ENCODE measurements around the gene IL13RA1. TPM values are rescaled to one million over a fixed set of nuclear protein-coding genes. Genes with fewer than 3 reads are reported as not detected.

The IL13RA1 gene
- total and polyA plus RNA-seq, 9 donors: 26.8 to 34.4 (median 27.5) TPM

DNA sequence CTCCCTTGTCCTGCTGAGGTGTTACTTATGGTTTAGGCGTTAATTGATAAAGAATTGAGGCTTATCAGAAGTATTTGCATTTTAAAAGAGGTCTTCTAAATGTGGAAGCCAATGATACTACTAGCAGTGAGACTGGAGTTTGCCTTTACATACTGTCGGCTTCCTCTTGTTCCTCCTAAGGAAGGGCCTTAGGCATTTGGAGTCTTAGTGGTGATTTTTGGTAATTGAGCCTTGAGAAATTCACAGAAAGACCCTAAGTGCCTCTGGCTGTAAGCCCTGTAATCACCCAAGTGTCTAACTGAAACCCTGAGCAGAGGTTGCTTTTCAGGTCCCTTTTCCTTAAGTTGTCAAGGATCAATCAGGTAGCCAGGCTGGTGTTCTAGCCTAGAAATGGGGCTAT lies 14.8 kb downstream of the IL13RA1 start:
- no peaks in the 10 kb centered on the region for H3K36me3 ChIP-seq (ENCODE audit: control insufficient read depth, insufficient read depth, low read length)
- no peaks in the 10 kb centered on the region for H3K9me3 ChIP-seq (replicated peaks; ENCODE audit: control insufficient read depth, low read depth, low read length)
- H3K27me3 ChIP-seq (ENCODE audit: control insufficient read depth, insufficient read depth, low read length): no peaks in the 10 kb centered on the region
- H3K27ac ChIP-seq (ENCODE audit: low read length): no peak overlapping the region
- no peak overlapping the region for H3K4me3 ChIP-seq (ENCODE audit: low read length)
- DNase-seq: no peak
- peaks cover 6% of the 10 kb centered on the region for H3K4me1 ChIP-seq (ENCODE audit: control insufficient read depth, insufficient read depth, low read length)
- WGBS (ENCODE audit: insufficient coverage): 29% methylated on average over 1 of the region's 2 CpGs

DNA sequence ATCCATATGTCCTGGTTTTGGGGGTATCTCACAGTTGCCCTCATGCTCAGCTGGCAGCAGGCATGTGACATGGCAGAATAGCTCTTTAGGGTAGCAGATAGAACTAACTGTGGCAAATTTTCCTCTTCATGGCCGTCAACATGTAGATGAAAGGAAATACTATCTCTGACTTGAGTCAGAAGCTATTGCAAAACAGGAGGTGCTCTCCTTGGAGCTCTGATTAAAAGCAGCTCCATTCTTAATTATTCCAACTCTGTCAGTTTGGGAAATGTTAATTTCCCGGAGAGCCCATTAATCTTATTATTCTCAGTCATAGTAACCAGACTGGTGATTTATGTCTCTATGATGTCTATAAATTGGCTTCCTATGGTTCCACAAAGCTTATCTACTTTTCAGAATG lies 18.2 kb downstream of the IL13RA1 start:
- Histone ChIP-seq H3K9me3 (replicated peaks; ENCODE audit: control insufficient read depth, low read depth, low read length) (no peaks in the 10 kb centered on the region), H3K36me3 (ENCODE audit: control insufficient read depth, insufficient read depth, low read length) (no peaks in the 10 kb centered on the region), H3K4me1 (ENCODE audit: control insufficient read depth, insufficient read depth, low read length) (no peaks in the 10 kb centered on the region), H3K4me3 (ENCODE audit: low read length) (no peak overlapping the region), H3K27me3 (ENCODE audit: control insufficient read depth, insufficient read depth, low read length) (no peaks in the 10 kb centered on the region), H3K27ac (ENCODE audit: low read length) (no peak overlapping the region)
- no peak for DNase-seq
- no CpG with 5 or more reads among the region's 2 CpGs for WGBS (ENCODE audit: insufficient coverage)

DNA sequence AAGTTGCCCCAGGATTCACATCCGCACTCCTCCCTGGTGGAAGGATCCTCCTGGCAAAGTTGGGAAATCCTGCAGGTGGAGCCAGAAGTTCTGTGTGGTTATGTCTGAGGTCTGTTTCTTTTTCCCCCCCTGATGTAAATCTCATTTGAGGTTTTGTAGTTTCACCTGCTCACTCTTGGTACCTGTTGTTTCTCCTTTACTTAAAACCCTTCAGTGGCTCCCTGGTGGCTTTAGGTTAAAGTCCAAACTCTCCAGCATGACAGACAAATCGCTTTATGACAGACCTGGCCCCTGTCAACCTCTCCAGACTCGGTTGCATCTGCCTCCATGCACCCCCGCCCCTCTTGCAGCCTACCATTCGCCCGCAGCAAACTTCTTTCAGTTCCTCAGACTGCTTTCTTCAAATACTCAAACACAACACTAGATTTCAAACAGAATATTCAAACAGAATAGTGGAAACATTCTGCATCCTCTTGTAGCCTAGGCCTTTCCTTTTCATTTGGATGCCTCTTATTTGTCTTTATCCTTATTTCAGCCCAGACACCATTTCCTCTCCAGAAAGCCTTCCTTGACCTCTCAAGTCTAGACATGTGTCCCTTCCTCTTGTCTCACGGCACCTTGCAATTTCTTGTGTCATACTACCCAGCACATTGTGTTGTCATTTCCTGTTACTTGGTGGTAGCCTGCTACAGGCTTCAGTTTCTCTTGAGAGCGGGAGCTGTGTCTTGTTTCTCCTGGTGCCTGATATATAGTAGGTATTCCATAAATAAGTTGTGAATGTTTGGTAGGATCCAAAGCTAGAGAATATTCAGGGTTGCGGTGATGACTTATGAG lies 24.8 kb downstream of the IL13RA1 start:
- H3K27ac ChIP-seq (ENCODE audit: low read length): no peak overlapping the region
- H3K36me3 ChIP-seq (ENCODE audit: control insufficient read depth, insufficient read depth, low read length): no peaks in the 10 kb centered on the region
- no peak overlapping the region for H3K4me3 ChIP-seq (ENCODE audit: low read length)
- no peaks in the 10 kb centered on the region for H3K9me3 ChIP-seq (replicated peaks; ENCODE audit: control insufficient read depth, low read depth, low read length)
- peaks cover 2% of the 10 kb centered on the region for H3K27me3 ChIP-seq (ENCODE audit: control insufficient read depth, insufficient read depth, low read length)
- no peaks in the 10 kb centered on the region for H3K4me1 ChIP-seq (ENCODE audit: control insufficient read depth, insufficient read depth, low read length)
- WGBS (ENCODE audit: insufficient coverage): 65% methylated on average over 8 of the region's 9 CpGs
- DNase-seq: peak; percentile 18

DNA sequence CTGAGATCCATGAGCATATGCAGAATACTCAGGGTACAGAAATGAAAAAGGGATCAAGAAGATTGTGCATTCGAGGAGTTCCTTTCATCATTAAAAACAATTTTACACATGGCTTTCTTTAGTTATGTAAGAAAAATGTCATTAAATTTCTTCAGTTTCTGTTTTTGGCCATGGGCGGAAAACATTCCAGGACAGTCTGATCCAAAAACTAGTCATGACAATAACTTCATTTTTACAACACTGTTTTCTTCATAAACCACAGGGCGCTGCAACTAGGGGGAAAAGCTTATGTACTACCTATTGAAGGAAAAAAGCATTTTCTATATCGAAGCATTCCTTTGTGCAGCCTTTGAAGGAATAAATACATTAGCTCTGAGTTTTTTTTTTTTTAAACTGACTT lies 28.2 kb downstream of the IL13RA1 start:
- peak; percentile 60 for DNase-seq
- no peak overlapping the region for H3K4me3 ChIP-seq (ENCODE audit: low read length)
- no peaks in the 10 kb centered on the region for H3K4me1 ChIP-seq (ENCODE audit: control insufficient read depth, insufficient read depth, low read length)
- no peaks in the 10 kb centered on the region for H3K9me3 ChIP-seq (replicated peaks; ENCODE audit: control insufficient read depth, low read depth, low read length)
- WGBS (ENCODE audit: insufficient coverage): no CpG with 5 or more reads among the region's 4 CpGs
- H3K27me3 ChIP-seq (ENCODE audit: control insufficient read depth, insufficient read depth, low read length): peaks cover 2% of the 10 kb centered on the region
- no peak overlapping the region for H3K27ac ChIP-seq (ENCODE audit: low read length)
- H3K36me3 ChIP-seq (ENCODE audit: control insufficient read depth, insufficient read depth, low read length): no peaks in the 10 kb centered on the region

DNA sequence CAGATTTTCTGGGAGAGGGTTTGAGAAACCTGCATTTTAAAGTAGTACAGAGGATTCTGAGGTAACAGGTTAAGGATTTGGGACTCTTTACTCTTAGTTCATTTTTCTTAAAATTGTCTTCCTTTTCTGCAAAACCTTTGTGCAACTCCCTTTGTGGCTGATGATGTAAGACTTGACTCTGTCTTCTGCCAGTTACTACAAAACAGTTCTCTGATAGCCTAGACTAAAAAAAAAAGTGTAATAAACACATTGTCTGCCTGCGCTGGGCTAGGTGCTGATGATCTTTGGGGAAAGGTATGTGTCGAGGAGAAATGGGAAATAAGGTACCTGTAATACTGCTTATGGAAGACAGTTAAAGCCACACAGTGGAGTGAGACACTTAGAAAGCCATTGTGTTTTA lies 28.7 kb downstream of the IL13RA1 start:
- H3K9me3 ChIP-seq (replicated peaks; ENCODE audit: control insufficient read depth, low read depth, low read length): no peaks in the 10 kb centered on the region
- H3K36me3 ChIP-seq (ENCODE audit: control insufficient read depth, insufficient read depth, low read length): no peaks in the 10 kb centered on the region
- no peak overlapping the region for H3K4me3 ChIP-seq (ENCODE audit: low read length)
- no peaks in the 10 kb centered on the region for H3K4me1 ChIP-seq (ENCODE audit: control insufficient read depth, insufficient read depth, low read length)
- peaks cover 2% of the 10 kb centered on the region for H3K27me3 ChIP-seq (ENCODE audit: control insufficient read depth, insufficient read depth, low read length)
- peak; percentile 54 for DNase-seq
- WGBS (ENCODE audit: insufficient coverage): 28% methylated on average over 2 of the region's 2 CpGs
- no peak overlapping the region for H3K27ac ChIP-seq (ENCODE audit: low read length)

DNA sequence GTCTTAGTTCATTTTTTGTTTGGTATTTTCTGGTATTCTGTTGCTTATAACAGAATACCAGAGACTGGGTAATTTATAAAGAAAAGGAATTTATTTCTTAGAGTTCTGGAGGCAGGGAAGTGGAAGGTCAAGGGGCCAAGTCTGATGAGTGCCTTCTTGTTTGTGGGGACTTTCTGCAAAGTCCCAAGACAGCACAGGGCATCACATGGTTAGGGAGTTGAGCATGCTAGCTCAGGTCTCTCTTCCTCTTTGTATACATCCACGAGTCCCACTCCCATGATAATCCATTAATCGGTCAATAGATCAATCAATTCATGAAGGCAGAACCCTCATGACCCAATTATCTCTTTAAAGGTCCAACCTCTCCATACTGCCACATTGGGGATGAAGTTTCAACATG lies 31.1 kb downstream of the IL13RA1 start:
- Histone ChIP-seq H3K36me3 (ENCODE audit: control insufficient read depth, insufficient read depth, low read length) (no peaks in the 10 kb centered on the region), H3K27ac (ENCODE audit: low read length) (no peak overlapping the region), H3K4me3 (ENCODE audit: low read length) (no peak overlapping the region), H3K4me1 (ENCODE audit: control insufficient read depth, insufficient read depth, low read length) (peaks cover 2% of the 10 kb centered on the region), H3K9me3 (replicated peaks; ENCODE audit: control insufficient read depth, low read depth, low read length) (no peaks in the 10 kb centered on the region), H3K27me3 (ENCODE audit: control insufficient read depth, insufficient read depth, low read length) (no peaks in the 10 kb centered on the region)
- WGBS (ENCODE audit: insufficient coverage): 67% methylated on average over 1 of the region's 2 CpGs
- DNase-seq: no peak

DNA sequence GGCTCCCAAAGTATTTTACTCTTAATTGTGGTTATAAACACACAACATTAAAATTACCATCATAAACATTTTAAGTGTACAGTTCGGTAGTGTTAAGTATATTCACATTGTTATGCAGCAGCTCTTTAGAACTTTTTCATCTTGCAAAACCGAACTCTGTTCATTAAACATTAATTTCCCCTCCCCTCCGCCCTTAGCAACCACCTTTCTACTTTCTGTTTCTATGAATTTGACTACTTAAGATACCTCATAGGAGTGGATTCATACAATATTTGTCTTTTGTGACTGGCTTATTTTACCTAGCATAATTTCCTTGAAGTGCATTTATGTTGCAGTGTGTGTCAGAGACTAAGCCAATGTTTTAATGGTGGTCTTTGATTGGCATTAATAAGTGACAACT lies 32.6 kb downstream of the IL13RA1 start:
- H3K27me3 ChIP-seq (ENCODE audit: control insufficient read depth, insufficient read depth, low read length): no peaks in the 10 kb centered on the region
- no peak overlapping the region for H3K27ac ChIP-seq (ENCODE audit: low read length)
- H3K4me3 ChIP-seq (ENCODE audit: low read length): no peak overlapping the region
- H3K4me1 ChIP-seq (ENCODE audit: control insufficient read depth, insufficient read depth, low read length): peaks cover 2% of the 10 kb centered on the region
- H3K9me3 ChIP-seq (replicated peaks; ENCODE audit: control insufficient read depth, low read depth, low read length): no peaks in the 10 kb centered on the region
- no peak for DNase-seq
- no peaks in the 10 kb centered on the region for H3K36me3 ChIP-seq (ENCODE audit: control insufficient read depth, insufficient read depth, low read length)
- no CpG with 5 or more reads among the region's 3 CpGs for WGBS (ENCODE audit: insufficient coverage)

DNA sequence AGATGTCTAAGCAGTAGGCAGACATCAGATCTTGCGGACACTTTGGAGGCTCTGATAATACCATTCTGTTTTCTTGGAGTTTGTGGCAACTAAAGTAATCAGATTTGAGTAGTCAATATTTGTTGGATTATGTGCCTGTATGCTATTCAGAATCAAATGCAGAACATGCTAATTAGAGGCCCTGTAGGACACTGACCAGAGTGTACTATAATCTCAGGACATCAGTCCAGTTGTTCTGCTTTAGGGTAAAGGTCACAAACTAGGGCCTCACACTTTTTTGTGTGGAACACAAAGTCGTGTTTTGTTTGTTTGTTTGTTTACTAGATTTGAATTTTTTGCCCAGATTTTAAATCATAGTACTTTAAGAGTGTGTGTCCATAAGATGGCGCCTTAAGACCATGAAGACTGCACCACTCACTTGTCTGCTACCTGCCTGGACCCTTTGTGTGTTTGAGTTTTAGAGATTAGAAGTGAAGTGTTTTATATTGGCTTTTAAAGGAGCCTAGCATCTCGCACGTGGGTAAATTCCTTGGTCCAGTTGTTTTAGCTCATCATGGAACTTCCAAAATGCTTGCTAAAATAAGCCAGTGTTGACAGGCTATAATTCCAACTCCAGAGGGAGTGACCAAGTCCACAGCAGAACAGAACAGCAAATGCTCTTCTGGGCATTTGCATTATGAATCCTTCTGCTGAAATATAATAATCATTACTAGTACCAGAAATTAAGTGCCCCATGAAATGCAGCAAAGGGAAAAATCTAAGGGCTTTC lies 34.7 kb downstream of the IL13RA1 start:
- H3K36me3 ChIP-seq (ENCODE audit: control insufficient read depth, insufficient read depth, low read length): no peaks in the 10 kb centered on the region
- WGBS (ENCODE audit: insufficient coverage): 56% methylated on average over 2 of the region's 5 CpGs
- peak; percentile 62 for DNase-seq
- no peaks in the 10 kb centered on the region for H3K9me3 ChIP-seq (replicated peaks; ENCODE audit: control insufficient read depth, low read depth, low read length)
- H3K27me3 ChIP-seq (ENCODE audit: control insufficient read depth, insufficient read depth, low read length): no peaks in the 10 kb centered on the region
- H3K4me3 ChIP-seq (ENCODE audit: low read length): no peak overlapping the region
- H3K27ac ChIP-seq (ENCODE audit: low read length): no peak overlapping the region
- peaks cover 2% of the 10 kb centered on the region for H3K4me1 ChIP-seq (ENCODE audit: control insufficient read depth, insufficient read depth, low read length)

DNA sequence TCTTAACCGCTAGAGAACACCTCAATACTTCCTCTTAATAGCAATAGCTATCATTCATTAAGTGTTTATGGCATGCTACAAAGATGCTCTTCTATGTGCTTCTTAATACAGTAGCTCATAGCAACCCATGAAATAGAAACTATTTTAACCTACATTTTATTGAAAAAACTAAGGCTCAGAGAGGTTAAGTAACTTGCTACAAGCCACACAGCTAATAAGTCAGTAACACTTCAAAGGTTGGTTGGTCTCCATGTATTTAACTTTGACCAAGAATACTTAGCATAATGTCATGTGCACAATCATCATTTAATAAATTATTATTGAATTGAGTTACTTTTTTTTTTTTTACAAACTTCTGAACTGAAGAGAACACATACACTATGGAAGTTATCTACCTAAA lies 36.1 kb downstream of the IL13RA1 start:
- H3K36me3 ChIP-seq (ENCODE audit: control insufficient read depth, insufficient read depth, low read length): no peaks in the 10 kb centered on the region
- no CpG with 5 or more reads among the region's 1 CpG for WGBS (ENCODE audit: insufficient coverage)

DNA sequence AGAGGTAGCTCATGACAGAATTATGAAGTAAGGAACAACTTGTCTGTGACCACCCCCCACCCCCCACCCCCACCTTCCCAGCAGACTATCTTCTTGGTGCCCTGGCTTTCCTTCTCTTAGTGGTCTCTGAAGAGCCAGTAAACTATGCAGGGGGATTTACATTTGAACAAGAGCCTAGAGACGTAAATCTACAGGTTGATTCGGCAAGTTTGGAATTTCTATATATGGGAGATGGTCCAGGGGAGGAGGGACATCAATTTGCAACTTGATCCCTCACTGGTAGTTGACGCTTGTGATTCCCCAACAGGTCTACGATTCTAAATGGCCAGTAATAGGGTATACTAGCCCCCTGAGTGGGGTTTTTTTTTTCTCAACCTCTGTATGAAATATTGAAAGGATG lies 36.7 kb downstream of the IL13RA1 start:
- Histone ChIP-seq H3K27ac (ENCODE audit: low read length) (no peak overlapping the region), H3K4me1 (ENCODE audit: control insufficient read depth, insufficient read depth, low read length) (peaks cover 2% of the 10 kb centered on the region), H3K36me3 (ENCODE audit: control insufficient read depth, insufficient read depth, low read length) (no peaks in the 10 kb centered on the region), H3K9me3 (replicated peaks; ENCODE audit: control insufficient read depth, low read depth, low read length) (no peaks in the 10 kb centered on the region), H3K4me3 (ENCODE audit: low read length) (no peak overlapping the region), H3K27me3 (ENCODE audit: control insufficient read depth, insufficient read depth, low read length) (no peaks in the 10 kb centered on the region)
- WGBS (ENCODE audit: insufficient coverage): 40% methylated on average over 1 of the region's 4 CpGs
- peak; percentile 18 for DNase-seq

More for the DNA sequence above, 36.1 kb downstream of the IL13RA1 start:
- Histone ChIP-seq H3K4me1 (ENCODE audit: control insufficient read depth, insufficient read depth, low read length) (peaks cover 2% of the 10 kb centered on the region), H3K27me3 (ENCODE audit: control insufficient read depth, insufficient read depth, low read length) (no peaks in the 10 kb centered on the region), H3K27ac (ENCODE audit: low read length) (no peak overlapping the region), H3K4me3 (ENCODE audit: low read length) (no peak overlapping the region), H3K9me3 (replicated peaks; ENCODE audit: control insufficient read depth, low read depth, low read length) (no peaks in the 10 kb centered on the region)
- DNase-seq: no peak

Data from muscle of leg (tissue), 11 donors.